Testis (tissue), 2 donors: ENCODE data around the gene NOP9.

Experiments used
- CTCF ChIP-seq, 3 experiments: fragments of 450-650 bp in 2 of 3; fragments of 200-600 bp in 1 of 3; sonication (generic) in 1 of 3; IDR thresholded peaks; one replicate each; pipeline ENCODE4 v1.5.1; 2016 to 2019; ENCODE audit warnings: antibody characterized with exemption in 3 of 3, mild to moderate bottlenecking in 2 of 3, moderate library complexity in 1 of 3
- POLR2A ChIP-seq: fragments of 450-650 bp; IDR thresholded peaks from one replicate; pipeline ENCODE4 v1.6.1; 2017; ENCODE audit warnings: antibody characterized with exemption, mild to moderate bottlenecking, moderate library complexity

GRCh38 chr14:24268225-24268624, 31.4 kb upstream of the NOP9 start:
- TF ChIP-seq CTCF (IDR thresholded peaks at IDR 0.05) (no peak), POLR2A (no peak)
